Transverse colon (tissue), 3 donors: ENCODE measurements around the gene PIGW.

Source experiments
- EP300 ChIP-seq: sonication (generic); formaldehyde crosslinking; IDR thresholded peaks from one replicate; pipeline ENCODE4 v1.6.1; 2017; ENCODE audit warnings: antibody characterized with exemption, low read depth
- POLR2A ChIP-seq: fragments of 450-650 bp; IDR thresholded peaks from one replicate; pipeline ENCODE4 v1.6.1; 2016; ENCODE audit warnings: antibody characterized with exemption, mild to moderate bottlenecking, moderate library complexity
- POLR2AphosphoS5 ChIP-seq, 3 donors: sonication (generic); formaldehyde crosslinking; IDR thresholded peaks; one replicate each; pipeline ENCODE4 v1.6.1; 2016; ENCODE audit warnings: antibody characterized with exemption in 3 of 3

DNA sequence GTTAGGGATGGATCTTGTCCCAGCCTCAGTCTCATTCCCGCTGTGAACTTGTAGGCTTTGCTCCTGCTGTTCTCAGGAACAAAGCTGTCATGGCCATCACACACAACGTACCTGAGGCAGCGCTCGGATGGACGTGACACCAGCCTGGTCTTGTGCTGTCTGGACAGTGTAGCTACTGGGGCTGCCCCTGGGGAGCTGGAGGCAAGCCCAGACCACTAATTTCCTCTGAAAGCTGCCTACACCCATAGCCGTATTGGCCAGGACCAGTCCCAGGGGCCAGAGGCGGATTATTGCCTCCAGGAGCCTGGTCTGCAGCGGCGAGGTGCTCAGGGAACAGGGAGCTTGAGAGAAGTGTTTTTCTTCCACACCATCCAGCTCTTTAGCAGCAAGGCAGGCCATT, 36.6 kb upstream of the PIGW start:
- no peak for TF ChIP-seq POLR2A
- no peak for TF ChIP-seq EP300
- no peak for TF ChIP-seq POLR2AphosphoS5 (IDR thresholded peaks at IDR 0.05)
